SK-N-SH (cell line): ENCODE measurements around the gene MUS81.

Experiments
- CTCF ChIP-seq: fragments of 200-600 bp; sonication (generic); IDR thresholded peaks from 2 replicates; pipeline ENCODE4 v1.6.1; 2017; ENCODE audit warnings: antibody characterized with exemption, mild to moderate bottlenecking, moderate library complexity
- MEF2A ChIP-seq: IDR thresholded peaks from 2 replicates; pipeline ENCODE4 v1.4.0; 2012; ENCODE audit warnings: low read depth, borderline replicate concordance
- POLR2AphosphoS5 ChIP-seq: IDR thresholded peaks from 2 replicates; pipeline ENCODE4 v1.6.1; 2012; ENCODE audit warnings: low read depth, low read length
- TF ChIP-seq, protein P1 (sequence below): fragments of 150-350 bp; IDR thresholded peaks from 2 replicates; pipeline ENCODE4 v1.6.1; 2016; ENCODE audit warnings: mild to moderate bottlenecking, low read depth, low read length
- TF ChIP-seq, protein P2 (sequence below): IDR thresholded peaks from 2 replicates; pipeline ENCODE4 v1.4.0; 2012; ENCODE audit warnings: low read depth

DNA sequence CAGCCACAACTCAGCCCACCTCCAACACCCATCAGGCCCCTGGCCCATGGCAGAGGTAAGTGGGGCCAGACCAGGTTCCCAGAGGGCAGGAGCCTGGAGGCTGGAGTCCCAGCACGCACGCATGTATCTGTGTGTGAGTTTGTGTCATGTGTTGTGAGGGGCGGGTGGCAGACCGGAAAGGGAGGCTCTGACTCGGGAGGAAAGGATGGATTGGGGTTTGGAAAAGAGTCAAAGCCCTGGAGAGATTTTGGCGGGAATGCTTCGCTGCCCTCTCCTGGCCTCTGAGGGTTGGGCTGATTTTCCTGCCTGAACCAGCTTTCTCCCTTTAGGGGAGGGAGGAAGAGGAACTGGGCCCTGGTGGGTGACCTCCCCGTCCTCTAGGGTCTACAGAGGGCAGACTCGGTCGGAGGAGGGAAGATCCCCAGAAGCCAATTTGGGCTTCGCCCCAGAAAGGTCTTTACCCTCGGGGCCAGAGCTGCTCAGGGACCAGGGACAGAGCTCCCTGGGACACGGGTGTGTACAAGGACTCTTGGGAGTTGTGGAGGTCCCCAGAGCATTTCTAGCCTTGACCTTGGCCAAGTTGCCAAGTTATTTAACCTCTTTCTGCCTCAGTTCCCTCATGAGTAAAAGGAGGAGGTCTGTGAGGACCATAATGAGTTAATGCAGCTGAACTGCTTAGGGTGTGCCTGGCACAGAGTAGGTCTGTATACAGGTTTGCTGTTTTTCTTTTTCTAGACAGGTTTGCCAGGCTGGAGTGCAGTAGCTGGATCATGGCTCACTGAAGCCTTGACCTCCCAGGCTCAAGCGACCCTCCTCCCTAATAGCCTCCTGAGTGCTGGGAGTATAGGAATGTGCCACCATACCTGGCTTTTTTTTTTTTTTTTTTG lies 51.7 kb downstream of the MUS81 start:
- peak; percentile 51 for TF ChIP-seq CTCF
- peak; percentile 53; the same call in 1 of the 2 replicates for TF ChIP-seq POLR2AphosphoS5
- TF ChIP-seq, protein P1, sequence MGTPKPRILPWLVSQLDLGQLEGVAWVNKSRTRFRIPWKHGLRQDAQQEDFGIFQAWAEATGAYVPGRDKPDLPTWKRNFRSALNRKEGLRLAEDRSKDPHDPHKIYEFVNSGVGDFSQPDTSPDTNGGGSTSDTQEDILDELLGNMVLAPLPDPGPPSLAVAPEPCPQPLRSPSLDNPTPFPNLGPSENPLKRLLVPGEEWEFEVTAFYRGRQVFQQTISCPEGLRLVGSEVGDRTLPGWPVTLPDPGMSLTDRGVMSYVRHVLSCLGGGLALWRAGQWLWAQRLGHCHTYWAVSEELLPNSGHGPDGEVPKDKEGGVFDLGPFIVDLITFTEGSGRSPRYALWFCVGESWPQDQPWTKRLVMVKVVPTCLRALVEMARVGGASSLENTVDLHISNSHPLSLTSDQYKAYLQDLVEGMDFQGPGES, result no peak
- no peak for TF ChIP-seq MEF2A
- TF ChIP-seq, protein P2, sequence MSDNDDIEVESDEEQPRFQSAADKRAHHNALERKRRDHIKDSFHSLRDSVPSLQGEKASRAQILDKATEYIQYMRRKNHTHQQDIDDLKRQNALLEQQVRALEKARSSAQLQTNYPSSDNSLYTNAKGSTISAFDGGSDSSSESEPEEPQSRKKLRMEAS, result peak; percentile 80
